HG03457 (cell line): ENCODE results near the gene GSC2.

ENCODE experiments used
- ATAC-seq: cut with Tn5 transposase; IDR thresholded peaks from one replicate; pipeline ENCODE4 v1.9.1; 2021; ENCODE audit warnings: moderate number of reproducible peaks; ENCODE audit not compliant: unreplicated experiment

Gene GSC2

GRCh38 chr22:19121631-19122142 lies 28.4 kb downstream of the GSC2 start:
- no peak for ATAC-seq

GRCh38 chr22:19120829-19121630 lies 29.1 kb downstream of the GSC2 start:
- no peak for ATAC-seq

DNA sequence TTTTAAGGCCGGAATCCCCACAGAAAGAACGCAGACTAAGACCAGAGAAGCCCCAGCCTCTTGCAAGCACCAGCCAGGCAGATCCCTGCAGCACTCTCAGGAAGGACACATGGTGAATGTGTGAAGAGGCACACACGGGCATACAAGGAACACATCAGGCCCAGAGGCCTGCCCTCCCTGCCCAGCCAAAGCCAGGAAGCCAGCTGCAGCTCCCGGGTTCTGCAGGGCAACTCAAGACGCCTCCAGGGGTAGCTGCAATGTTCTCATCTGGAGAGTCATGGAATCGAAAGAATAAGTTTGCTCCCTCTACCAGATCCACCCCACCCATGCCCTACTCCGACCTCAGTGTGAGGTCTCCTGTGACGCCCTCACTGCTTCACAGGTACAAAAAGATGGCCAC lies 30.1 kb downstream of the GSC2 start:
- ATAC-seq = no peak

- ATAC-seq = no peak
Measured at GRCh38 chr22:19118329-19118880, 31.7 kb downstream of the GSC2 start.

DNA sequence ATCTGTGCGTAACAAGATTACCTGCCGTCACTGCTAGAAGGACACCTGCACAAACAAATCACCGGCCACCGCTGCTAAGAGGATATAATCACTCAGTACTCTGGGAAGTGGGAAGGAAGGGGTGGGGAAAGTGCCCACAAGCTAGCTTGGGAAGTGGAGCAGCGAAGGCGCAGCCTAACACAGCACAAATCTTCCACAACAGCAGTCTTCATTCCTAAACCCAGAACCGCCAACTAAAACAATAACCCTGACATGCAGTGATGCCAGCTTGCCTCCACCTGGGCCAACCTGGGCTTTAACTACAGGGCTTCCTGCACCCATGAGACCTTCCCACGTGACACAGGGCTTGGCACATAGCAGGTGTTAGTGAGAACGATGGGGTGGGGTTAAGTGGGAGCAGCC lies 33.0 kb downstream of the GSC2 start:
- ATAC-seq = no peak

DNA sequence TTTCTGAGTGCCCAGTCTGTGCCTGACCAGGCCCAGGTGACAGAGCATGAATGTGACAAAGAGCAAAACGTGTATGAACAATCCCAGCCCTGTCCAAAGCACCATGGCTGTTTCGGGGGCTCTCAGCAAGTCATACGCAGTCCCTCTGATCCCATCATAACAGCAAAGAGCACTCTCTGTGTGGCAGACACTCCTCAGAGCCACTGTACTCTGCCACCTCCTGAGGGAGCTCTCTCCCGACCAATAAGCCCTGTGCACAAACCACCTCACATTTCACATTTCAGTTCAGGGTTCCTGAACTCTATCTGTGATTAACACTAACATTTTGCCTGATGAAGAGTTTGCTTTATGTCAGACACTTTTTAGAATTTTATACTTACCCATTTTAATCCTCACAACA lies 34.5 kb downstream of the GSC2 start:
- ATAC-seq = no peak

DNA sequence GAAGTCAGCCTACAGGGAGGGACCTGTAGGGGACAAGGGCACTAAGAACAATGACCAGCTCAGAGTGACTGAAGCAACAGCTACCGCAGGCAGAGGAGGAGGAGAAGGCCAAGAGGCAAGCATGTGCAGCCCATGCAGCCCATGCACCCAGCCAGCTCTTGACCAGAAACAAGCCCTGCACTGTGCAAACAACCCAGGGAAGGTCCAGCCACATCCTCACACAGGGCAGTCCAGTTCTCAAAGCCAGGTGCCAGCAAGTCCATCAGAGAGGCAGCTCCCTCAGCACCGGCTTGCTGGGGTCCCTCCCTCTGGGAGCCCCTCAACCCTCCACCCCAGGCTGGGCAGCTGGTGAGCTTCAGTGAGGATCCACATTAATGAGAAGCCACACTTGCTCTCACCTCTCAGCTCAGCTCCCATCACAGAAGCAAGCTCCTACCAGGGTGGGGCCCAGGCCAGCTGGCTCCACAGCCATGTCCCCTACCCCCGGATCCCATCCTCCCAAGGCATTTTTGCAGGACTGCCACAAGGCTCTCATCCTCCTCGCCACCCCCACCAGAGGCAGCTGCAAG lies 35.0 kb downstream of the GSC2 start:
- ATAC-seq = no peak

DNA sequence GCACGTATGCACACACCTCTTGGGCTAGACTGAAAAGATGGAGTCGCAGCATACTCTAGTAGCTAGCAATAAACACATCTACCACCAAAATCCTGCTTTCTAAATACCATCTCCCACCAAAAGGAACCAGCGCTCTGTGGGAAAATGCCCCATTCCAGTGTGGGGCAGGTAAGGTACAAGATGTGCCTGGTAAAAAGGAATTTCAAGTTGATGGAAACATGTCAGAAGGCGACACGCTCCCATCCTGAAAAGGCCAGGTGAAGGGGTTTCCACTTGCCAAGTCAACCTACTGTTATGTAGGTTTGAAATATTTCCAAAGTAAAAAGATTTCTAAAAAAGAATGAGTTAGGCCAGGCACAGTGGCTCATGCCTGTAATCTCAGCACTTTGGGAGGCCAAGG lies 36.7 kb downstream of the GSC2 start:
- no peak for ATAC-seq

GRCh38 chr22:19111584-19111983 lies 38.5 kb downstream of the GSC2 start:
- no peak for ATAC-seq

GRCh38 chr22:19111140-19111539 lies 39.0 kb downstream of the GSC2 start:
- ATAC-seq = no peak

DNA sequence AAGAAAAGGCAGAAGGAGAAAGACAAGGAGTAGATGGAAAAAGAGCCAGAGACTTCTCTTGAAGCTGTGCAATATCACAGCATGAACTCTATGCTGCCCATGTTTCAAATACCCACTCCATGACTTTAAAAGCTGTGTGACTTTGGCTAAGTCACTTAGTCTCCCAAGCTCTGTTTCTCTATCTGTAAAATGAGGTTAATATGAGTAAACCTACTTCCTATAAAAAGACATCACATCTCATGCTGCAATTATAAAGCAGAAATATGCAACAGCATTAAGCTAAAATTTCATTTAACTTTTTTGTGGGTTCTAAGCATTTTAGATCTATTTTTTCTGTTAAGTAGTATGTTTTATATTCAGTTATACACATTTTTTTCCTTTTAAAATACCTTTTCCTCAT lies 39.4 kb downstream of the GSC2 start:
- no peak for ATAC-seq

- no peak for ATAC-seq
Measured at GRCh38 chr22:19110064-19110458, 40.0 kb downstream of the GSC2 start.

DNA sequence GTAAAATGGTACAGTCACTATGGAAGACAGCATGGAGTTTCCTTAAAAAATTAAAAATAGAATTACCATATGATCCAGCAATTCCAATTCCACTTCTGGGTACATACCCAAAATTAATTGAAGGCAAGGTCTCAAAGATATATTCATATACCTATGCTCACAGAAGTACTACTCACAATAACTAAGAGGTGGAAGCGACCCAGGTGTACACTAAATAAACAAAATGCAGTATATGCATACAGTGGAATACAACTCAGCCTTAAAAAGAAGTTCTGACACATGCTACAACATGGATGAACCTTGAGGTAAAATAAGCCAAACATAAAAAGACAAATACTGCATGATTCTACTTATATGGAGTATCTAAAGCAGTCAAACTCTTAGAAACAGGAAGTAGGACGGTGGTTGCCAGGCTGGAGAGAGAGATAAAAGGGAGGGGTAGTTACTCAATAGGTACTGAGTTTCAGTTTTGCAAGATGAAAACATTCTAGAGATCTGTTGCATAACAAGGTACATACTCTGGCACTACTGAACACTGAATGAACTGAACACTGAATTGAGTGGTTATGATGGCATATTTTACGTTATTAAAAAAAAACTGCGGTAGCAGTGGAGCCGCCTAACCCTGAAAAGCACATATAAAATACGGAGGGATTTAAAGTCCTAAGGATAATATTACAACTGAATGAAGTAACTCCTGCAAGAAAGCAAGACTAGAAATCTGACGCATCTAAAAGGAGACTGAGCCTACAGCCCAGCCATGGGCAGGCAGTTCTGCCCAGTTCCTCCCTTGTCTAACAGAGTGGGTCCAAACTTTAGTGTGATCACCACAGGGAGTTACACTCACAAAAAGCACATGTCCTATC lies 40.7 kb downstream of the GSC2 start:
- ATAC-seq = no peak

- ATAC-seq = no peak
Measured at GRCh38 chr22:19108807-19109197, 41.3 kb downstream of the GSC2 start.

DNA sequence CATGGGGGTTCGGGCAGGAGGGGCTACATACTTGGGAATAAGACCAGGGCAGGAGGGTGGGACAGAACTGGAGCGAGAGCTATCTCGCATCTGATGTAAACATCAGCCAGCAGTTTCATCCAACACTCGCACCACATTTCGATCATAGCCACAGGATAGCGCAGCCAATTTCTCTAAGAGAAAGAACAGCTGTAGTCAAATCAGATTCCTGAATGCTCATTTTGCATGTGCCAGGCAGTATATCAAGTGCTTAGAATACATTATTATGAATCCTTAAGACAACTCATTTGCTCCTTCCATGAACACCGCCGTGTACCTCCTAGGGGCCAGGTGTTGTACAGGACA lies 42.4 kb downstream of the GSC2 start:
- no peak for ATAC-seq

- ATAC-seq = no peak
Measured at GRCh38 chr22:19106886-19107729, 43.0 kb downstream of the GSC2 start.

DNA sequence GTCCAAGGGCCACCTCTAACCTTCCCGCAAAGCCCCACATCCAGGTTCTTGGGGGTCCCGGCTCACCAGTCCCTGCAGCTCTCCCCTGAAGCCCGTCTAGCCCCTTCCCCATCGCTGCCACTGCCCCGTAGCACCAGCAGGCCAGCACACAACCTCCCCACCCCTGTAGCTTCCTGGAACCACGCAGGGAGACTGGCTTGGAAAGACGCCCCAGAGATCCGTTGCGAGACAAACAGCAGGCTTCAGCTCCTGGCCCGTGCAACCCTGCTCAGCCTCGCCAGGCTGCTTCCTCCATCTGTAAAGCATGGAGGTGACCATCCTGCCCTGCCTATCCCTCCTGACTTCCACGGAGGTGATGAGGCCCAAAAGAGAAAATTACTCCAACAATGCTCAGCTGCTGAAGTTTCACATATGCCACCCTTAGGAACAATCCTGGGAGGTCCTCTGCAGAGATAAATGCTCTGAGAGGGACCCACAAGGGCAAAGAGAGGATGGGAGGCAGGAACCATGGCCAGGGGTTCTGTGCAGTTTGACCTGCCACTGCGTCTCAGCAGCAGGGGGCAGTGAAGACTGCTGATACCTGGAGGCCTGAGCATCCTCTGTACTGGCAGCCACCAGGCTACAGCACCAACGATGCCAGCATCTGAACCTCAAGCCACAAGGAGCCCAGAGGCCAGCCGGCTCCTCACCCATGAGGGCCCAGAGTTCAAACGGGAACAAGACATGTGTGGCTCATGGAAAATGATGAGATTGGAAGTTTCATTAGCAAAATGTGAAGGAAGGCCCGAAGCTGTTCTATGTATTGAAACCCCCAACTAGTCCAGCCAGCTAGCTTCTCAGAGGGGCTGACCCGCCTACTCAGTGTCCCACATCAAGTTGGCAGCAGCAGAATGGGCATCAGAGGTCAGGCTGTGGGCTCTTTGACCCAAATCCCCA lies 44.0 kb downstream of the GSC2 start:
- no peak for ATAC-seq

DNA sequence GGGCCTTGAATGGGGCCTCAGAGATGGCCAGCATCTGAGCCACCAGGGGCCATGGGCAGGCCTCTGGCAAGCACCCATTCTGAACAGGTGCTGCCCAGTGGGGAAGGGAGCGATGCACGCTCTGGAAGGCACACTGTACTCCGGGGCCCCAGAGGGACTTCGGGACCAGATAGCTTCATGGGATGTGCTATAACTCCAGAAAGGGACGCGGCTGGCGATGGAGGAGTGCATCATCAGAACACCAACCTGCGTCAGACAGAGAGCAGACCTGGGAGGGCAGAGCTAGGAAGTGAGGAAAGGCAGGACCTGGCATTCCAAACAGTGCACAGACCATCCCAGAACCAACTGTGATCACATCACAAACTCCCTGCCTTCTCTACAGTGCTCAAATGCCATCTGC lies 44.6 kb downstream of the GSC2 start:
- no peak for ATAC-seq
